Spleen (tissue), 7 donors: ENCODE measurements around the gene UGT2B28.
"Not testable (repeated sequence)": the region's sequence is repeated elsewhere in the genome, so short reads cannot be mapped to it uniquely, and the experiment has no call there.

Experiments
- POLR2A ChIP-seq, 3 donors: fragments of 450-650 bp; IDR thresholded peaks; one replicate each; pipeline ENCODE4 v1.5.1; 2017; ENCODE audit warnings: antibody characterized with exemption in 3 of 3, mild to moderate bottlenecking in 1 of 3
- POLR2AphosphoS5 ChIP-seq, 3 donors: sonication (generic); formaldehyde crosslinking; IDR thresholded peaks; one replicate each; pipeline ENCODE4 v1.5.1; 2017; ENCODE audit warnings: antibody characterized with exemption in 3 of 3
- TF ChIP-seq, protein P1 (sequence below), 11 experiments: fragments of 200-600 bp in 7 of 11; fragments of 450-650 bp in 4 of 11; sonication (generic) in 4 of 11; IDR thresholded peaks in 8 of 11; conservative IDR thresholded peaks in 3 of 11; 1 replicate in 7 of 11; 2 replicates in 4 of 11; pipeline versions ENCODE4 v1.4.0 to v1.8.0; 2016 to 2021; ENCODE audit warnings: antibody characterized with exemption in 11 of 11, inconsistent platforms in 4 of 11, mild to moderate bottlenecking in 1 of 11
- donor health status: DM: no; HTN: no; CAD: no; lungs with moderate emphysema.
- donor health status: DM: no; HTN: no; CAD: no.
- donor health status: DM: no; HTN: no; CAD: no.

DNA sequence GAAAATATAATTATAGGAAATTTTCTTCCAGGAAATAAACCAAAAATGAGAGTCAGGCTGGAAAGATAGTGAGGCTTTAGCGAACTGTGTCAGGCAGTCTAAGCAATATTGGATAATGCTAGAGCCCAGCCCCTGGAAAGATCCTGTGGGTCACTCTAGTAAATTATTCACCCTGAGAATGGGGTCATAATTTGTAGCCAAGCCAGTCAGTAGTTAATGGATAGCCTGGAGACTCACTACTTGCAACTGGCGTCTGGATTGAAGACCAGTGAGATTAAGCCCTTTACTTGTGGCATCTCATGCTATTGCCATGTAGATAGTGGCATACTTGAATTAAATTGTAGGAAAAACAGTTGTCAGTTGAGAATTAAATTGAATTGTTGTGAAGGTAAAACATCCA is 51.0 kb downstream of the UGT2B28 start:
- TF ChIP-seq, protein P1, sequence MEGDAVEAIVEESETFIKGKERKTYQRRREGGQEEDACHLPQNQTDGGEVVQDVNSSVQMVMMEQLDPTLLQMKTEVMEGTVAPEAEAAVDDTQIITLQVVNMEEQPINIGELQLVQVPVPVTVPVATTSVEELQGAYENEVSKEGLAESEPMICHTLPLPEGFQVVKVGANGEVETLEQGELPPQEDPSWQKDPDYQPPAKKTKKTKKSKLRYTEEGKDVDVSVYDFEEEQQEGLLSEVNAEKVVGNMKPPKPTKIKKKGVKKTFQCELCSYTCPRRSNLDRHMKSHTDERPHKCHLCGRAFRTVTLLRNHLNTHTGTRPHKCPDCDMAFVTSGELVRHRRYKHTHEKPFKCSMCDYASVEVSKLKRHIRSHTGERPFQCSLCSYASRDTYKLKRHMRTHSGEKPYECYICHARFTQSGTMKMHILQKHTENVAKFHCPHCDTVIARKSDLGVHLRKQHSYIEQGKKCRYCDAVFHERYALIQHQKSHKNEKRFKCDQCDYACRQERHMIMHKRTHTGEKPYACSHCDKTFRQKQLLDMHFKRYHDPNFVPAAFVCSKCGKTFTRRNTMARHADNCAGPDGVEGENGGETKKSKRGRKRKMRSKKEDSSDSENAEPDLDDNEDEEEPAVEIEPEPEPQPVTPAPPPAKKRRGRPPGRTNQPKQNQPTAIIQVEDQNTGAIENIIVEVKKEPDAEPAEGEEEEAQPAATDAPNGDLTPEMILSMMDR (IDR thresholded peaks at IDR 0.05 in 8 of 11, conservative IDR thresholded peaks at IDR 0.05 in 3 of 11), result not testable (repeated sequence)
- TF ChIP-seq POLR2A, POLR2AphosphoS5 (IDR thresholded peaks at IDR 0.05): not testable (repeated sequence)
